Esophagus muscularis mucosa (tissue), 4 donors: ENCODE data around the gene ANP32B.

Source experiments
- CTCF ChIP-seq, 3 experiments: fragments of 200-600 bp in 2 of 3; fragments of 450-650 bp in 1 of 3; sonication (generic) in 2 of 3; IDR thresholded peaks; one replicate each; pipeline ENCODE4 v1.5.1; 2017 to 2019; ENCODE audit warnings: antibody characterized with exemption in 3 of 3, mild to moderate bottlenecking in 2 of 3, moderate library complexity in 1 of 3
- EP300 ChIP-seq: sonication (generic); formaldehyde crosslinking; IDR thresholded peaks from one replicate; pipeline ENCODE4 v1.6.1; 2017; ENCODE audit warnings: antibody characterized with exemption
- POLR2A ChIP-seq: fragments of 450-650 bp; IDR thresholded peaks from one replicate; pipeline ENCODE4 v1.6.1; 2017; ENCODE audit warnings: antibody characterized with exemption, moderate library complexity, mild to moderate bottlenecking, low read depth

GRCh38 chr9:98046180-98046543 is 63.0 kb downstream of the ANP32B start:
- TF ChIP-seq POLR2A (no peak), CTCF (IDR thresholded peaks at IDR 0.05) (no peak), EP300 (no peak)
